NK-92 (cell line): Measurements from ENCODE around the gene FAM161B.
"Not testable (repeated sequence)": the region's sequence is repeated elsewhere in the genome, so short reads cannot be mapped to it uniquely, and the experiment has no call there.

Experiments used
- DNase-seq: peaks from one replicate; lab custom pipeline; 2025; ENCODE audit not compliant: unreplicated experiment; lab: John Stamatoyannopoulos, UW

Gene FAM161B

GRCh38 chr14:73944432-73945158 is 5.3 kb downstream of the FAM161B start:
- no peak for DNase-seq

DNA sequence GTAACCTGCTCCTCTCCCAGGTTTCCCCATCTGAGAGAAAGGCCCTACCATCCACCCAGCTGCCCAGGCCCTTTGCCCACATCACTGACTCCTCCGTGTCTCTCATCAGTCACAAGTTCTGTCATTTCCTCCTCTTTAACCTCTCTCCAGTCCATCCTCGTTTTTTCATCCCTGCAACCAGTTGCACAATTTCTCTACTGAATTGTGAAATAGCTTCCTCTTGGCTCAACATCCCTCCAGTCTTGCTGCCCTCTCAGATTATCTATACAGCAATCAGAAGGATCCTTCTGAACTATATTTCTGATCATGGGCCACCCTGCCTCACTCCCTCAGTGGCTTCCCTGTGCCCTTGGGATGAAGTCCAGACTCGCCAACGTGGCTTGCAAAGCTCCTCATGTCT is 6.8 kb downstream of the FAM161B start:
- no peak for DNase-seq

GRCh38 chr14:73942180-73942579 is 7.7 kb downstream of the FAM161B start:
- no peak for DNase-seq

GRCh38 chr14:73937012-73937411 is 12.9 kb downstream of the FAM161B start:
- DNase-seq = no peak

DNA sequence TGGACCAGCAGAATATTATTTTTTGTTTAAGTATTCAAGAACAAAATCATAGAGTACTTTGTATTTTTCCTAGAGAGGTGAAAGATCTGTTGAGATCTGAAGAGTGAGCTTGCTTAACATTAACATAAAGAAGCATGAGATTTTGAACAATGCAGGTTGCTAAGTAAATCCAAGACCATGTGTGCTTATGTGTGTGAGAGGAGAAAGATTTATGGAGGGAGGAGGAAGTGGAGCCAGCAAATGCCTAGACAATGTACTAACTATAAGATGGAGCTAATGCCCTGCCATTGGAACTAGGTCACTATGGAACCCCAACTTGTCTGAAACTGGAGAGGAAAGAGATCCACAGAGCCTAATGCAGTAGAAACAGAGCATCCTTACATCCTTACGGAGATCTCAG is 13.3 kb downstream of the FAM161B start:
- DNase-seq = no peak

DNA sequence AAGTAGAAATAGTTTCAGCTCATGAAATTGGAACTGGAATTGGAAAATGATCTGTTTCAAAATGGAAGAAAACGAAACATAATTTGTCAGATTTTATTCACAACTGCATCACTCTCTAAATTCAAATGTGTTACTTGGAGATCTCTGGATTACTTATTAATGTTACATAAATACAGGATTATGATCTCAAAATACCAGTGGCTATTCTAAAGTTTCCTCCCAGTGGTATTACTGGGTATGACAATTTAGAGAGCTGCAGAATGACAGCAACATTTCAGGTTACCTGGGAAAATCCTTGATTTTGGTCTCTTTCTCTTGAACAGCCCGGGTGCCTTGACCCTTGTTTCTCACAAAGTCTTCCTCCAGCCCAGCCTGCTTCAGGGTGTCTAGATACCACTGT is 14.2 kb downstream of the FAM161B start:
- DNase-seq = no peak

GRCh38 chr14:73924337-73924736 is 25.6 kb downstream of the FAM161B start:
- no peak for DNase-seq

DNA sequence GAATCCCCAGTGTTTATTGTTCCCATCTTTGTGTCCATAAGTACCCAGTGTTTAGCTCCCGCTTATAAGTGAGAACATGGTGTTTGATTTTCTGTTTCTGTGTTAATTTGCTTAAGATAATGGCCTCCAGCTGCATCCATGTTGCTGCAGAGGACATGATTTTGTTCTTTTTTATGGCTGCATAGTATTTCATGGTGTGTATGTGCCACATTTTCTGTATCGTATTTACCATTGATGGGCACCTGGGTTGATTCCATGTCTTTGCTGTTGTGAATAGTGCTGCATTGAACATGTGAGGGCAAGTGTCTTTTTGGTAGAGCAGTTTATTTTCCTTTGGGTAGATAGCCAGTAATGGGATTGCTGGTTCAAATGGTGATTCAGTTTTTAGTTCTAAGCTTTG is 30.4 kb downstream of the FAM161B start:
- DNase-seq = not testable (repeated sequence)

DNA sequence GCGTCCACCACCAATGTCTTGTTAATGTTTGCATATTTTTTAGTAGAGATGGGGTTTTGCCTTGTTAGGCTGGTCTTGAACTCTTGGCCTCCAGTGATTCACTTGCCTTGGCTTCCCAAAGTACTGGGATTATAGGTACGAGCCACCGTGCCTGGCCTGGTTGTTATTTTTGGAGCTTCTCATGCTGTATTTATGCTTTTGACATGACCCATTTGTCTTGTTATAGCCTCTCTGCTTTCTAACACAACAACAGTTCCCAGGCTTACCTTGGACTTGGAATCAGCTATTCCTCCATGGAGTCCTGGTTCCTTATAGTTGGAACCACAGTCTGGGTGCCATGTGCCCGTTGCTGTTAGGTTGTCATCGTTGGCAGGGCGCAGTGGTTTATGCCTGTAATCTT is 33.6 kb downstream of the FAM161B start:
- no peak for DNase-seq

GRCh38 chr14:73913256-73913655 is 36.6 kb downstream of the FAM161B start:
- no peak for DNase-seq

DNA sequence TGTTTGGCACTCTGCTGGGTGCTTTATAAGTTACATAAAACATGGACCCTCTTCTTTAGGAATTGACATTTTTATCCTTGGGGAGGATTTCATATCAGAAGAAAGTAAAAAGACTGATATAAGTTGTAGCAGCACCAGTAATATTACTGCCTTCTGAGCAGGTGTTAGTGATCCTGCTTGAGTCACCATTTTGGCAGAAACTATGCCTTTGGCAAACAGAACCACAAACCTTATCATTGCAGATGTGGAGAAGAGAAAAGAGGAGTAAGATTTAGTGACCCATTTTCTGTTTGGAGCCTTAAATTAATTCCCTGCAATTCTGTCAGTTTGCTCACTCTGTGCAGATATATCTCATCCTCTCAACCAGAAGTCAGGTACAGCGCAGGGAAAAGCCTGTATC is 40.2 kb downstream of the FAM161B start:
- no peak for DNase-seq

- DNase-seq = no peak
These were observed 46.9 kb downstream of the FAM161B start for GRCh38 chr14:73903028-73903427.

DNA sequence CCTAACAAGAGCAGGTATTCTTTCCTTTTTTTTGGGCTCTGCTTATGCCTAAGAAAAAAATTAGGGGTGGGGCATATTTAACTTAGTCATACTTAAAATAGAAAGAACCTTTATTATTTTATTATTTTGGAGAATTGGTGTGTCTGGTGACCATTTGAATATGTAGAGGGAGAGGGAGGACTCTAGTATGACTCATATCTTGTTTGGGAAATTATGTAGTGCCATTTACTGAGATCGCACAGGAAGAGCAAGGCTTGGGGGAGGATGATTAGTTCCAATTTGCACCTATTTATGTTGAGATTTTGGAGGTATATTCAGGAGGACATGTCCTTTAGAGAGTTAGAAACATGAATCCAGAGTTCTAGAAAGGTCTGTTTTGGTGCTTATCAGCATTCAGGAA is 53.4 kb downstream of the FAM161B start:
- DNase-seq = no peak

DNA sequence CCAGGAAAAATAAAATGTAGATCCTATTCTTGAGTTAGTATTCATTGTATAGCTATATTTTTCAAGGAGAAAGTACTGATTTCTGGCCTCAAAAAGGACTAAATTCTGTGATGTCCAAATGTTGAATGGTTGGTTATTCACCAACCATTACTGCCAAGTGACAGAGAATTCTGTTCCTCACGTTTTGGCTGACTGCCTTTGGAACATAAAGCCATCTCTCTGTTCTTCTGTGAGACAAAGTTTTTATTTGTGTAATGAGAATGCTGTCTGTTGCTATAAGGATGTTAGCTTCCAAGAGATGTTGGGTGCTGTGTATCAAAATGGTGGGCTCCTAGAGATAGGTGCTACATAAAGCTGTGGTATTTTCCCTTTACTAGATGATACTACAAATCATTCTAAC is 54.0 kb downstream of the FAM161B start:
- DNase-seq = no peak

GRCh38 chr14:73894180-73894687 is 55.7 kb downstream of the FAM161B start:
- DNase-seq = not testable (repeated sequence)

GRCh38 chr14:73889376-73889775 is 60.5 kb downstream of the FAM161B start:
- DNase-seq = no peak

DNA sequence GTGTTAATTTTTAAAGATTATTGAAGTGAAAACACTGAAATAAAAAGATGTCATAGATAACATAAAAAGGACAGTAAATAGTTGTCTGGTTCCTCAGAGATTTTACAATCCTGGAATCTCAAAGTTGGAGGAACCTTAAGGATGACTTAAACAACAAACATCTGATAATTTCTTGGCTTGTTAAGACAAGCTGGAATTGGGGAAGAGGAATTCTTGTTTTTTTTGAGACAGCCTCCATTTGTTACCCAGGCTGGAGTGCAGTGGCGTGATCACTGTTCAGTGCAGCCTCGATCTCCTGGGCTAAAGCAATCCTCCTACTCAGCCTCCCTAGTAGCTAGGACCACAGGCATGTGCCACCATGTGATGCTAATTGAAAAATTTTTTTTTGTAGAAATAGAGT is 60.9 kb downstream of the FAM161B start:
- DNase-seq = no peak

GRCh38 chr14:73888460-73888725 is 61.5 kb downstream of the FAM161B start:
- no peak for DNase-seq

DNA sequence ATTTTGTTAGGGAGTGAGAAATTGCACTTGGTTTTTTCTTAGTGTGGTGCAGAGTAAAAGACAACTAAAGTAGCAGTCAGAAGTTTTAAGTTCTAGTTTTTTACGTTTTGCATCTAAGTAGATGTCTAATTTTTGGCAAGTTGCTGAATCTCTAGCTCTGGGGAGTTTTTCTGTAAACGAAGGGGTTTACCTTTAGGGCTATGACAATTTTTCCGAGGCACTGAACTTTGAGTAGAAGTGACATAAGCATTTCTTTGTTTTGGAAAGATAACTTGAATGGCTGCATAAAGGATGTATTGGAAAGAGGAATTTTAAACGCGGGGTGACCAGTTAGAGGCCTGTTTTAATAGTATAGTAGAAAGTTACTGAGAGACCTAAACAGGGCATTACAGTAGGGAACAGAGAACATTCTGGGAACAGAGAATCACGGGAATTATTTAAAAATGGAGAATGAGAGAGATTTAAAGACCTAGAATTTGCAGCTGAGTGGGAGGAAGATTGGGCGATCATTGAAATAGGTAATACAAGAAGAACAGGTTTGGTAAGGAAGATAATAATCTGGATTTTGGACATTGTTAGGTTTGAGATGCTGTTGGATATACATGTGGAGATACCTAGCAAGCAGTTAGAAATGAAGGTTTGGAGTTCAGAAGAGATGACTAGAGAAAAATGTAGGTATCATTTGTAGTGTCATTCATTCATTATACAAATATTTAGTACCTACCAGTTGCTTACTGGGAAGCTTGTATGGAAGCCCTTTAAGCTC is 62.0 kb downstream of the FAM161B start:
- DNase-seq = no peak

- DNase-seq = no peak
These were observed 62.6 kb downstream of the FAM161B start for GRCh38 chr14:73887318-73887616.

DNA sequence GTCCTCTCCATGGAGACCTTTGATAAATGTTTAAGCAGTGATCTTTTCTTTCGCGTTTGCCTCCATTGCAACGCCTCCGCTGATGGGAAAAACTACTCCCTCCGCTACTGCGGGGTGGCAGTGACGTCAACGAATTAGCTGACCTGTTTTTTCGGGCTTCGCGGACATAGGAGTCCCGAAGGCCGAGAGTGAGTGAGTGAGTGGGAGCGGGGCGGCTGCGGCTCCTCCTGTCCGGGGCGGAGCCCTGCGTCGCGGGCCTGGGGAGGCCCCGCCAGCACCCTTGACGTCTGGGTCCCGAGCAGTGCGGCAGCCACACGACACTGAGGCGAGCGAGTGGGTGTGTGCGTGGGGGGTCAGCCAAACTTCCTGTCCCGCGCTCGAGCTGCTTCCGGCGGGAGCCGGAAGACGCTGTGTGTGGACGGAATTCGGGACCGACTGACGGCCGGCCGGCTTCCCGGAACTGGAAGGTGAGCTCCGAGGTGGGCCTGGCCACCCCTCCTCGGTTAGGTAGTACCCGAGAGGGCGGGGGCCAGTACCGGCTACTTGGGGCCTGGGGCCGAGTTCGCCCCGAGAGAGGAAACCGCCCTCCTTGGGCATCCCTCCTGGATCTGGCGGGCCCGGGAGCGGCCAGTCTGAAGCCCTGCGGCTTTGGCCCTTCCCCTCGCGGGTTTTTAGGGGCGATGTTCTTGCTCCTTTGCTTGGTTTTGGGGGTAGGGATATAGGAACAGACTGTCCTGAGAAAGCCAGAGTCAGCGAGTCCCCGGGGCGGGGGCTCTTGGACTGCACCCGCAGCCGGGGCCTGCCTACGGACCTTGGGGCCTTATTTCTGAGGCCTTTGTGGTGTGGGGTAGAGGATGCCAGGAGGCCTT is 63.2 kb downstream of the FAM161B start, which contains the start of gene ZNF410:
Gene ZNF410 (plus strand): TSS at position 411 of the 869 bp plus-strand sequence. CDS start 5,317 bp downstream, outside the sequence.
- DNase-seq = peak; percentile 38
